Measurements from ENCODE around the gene TMEFF2.

DNA sequence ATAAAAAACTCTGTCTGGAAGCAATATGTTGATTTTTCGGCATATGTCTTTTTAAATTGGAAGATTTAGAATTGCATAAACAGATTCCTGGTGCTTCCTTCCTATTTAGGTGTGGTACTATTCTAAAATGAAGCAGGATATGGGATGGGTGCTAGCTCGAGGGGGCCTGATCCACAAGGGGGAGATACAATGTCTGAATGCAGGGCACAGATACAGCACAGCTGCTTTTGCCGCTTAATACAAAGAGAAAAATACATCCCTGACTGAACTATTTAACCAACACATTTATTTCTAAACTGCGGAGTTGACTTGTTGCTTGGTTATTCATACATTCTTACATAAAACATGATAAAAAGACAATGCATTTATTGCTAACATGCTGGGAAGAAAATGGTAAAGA, 169.1 kb downstream of the TMEFF2 start:
- TF ChIP-seq GABPA (IDR thresholded peaks at IDR 0.05; ENCODE audit: low read depth): no peak
- no peak for TF ChIP-seq RAD21 (IDR thresholded peaks at IDR 0.05; ENCODE audit: insufficient read depth, low read depth, low read length)
- TF ChIP-seq, protein P1, sequence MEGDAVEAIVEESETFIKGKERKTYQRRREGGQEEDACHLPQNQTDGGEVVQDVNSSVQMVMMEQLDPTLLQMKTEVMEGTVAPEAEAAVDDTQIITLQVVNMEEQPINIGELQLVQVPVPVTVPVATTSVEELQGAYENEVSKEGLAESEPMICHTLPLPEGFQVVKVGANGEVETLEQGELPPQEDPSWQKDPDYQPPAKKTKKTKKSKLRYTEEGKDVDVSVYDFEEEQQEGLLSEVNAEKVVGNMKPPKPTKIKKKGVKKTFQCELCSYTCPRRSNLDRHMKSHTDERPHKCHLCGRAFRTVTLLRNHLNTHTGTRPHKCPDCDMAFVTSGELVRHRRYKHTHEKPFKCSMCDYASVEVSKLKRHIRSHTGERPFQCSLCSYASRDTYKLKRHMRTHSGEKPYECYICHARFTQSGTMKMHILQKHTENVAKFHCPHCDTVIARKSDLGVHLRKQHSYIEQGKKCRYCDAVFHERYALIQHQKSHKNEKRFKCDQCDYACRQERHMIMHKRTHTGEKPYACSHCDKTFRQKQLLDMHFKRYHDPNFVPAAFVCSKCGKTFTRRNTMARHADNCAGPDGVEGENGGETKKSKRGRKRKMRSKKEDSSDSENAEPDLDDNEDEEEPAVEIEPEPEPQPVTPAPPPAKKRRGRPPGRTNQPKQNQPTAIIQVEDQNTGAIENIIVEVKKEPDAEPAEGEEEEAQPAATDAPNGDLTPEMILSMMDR (IDR thresholded peaks at IDR 0.05 in 2 of 3, conservative IDR thresholded peaks at IDR 0.05 in 1 of 3; ENCODE audit: control insufficient read depth in 2 of 3, extremely low read depth in 1 of 3, insufficient read depth in 1 of 3, low read depth in 3 of 3, low read length in 3 of 3): no peak
- no peak for TF ChIP-seq JUNB (IDR thresholded peaks at IDR 0.05)
- no peak for TF ChIP-seq MXI1 (IDR thresholded peaks at IDR 0.05; ENCODE audit: low read depth, low read length)
